Body of pancreas (tissue), 4 donors: ENCODE data around the gene NPW.

Experiments
- POLR2A ChIP-seq, 3 donors: fragments of 450-650 bp; IDR thresholded peaks; one replicate each; pipeline ENCODE4 v1.6.1; 2016; ENCODE audit warnings: antibody characterized with exemption in 3 of 3, mild to moderate bottlenecking in 2 of 3
- TF ChIP-seq, protein P1 (sequence below), 7 experiments: fragments of 450-650 bp in 4 of 7; fragments of 200-600 bp in 3 of 7; sonication (generic) in 3 of 7; IDR thresholded peaks; one replicate each; pipeline ENCODE4 v1.5.1; 2016 to 2019; ENCODE audit warnings: antibody characterized with exemption in 7 of 7

- TF ChIP-seq, protein P1, sequence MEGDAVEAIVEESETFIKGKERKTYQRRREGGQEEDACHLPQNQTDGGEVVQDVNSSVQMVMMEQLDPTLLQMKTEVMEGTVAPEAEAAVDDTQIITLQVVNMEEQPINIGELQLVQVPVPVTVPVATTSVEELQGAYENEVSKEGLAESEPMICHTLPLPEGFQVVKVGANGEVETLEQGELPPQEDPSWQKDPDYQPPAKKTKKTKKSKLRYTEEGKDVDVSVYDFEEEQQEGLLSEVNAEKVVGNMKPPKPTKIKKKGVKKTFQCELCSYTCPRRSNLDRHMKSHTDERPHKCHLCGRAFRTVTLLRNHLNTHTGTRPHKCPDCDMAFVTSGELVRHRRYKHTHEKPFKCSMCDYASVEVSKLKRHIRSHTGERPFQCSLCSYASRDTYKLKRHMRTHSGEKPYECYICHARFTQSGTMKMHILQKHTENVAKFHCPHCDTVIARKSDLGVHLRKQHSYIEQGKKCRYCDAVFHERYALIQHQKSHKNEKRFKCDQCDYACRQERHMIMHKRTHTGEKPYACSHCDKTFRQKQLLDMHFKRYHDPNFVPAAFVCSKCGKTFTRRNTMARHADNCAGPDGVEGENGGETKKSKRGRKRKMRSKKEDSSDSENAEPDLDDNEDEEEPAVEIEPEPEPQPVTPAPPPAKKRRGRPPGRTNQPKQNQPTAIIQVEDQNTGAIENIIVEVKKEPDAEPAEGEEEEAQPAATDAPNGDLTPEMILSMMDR (IDR thresholded peaks at IDR 0.05), result no peak
- TF ChIP-seq POLR2A (IDR thresholded peaks at IDR 0.05), result no peak
These were observed 36.5 kb downstream of the NPW start for GRCh38 chr16:2056077-2056476.
